Esophagus squamous epithelium (tissue), 5 donors: Measurements from ENCODE around the gene MBLAC1. TPM values are rescaled to one million over a fixed set of nuclear protein-coding genes. Genes with fewer than 3 reads are reported as not detected.

Experiments
- DNase-seq: peaks from one replicate; lab custom pipeline; 2025; lab: John Stamatoyannopoulos, UW
- H3K27ac ChIP-seq, 4 donors: fragments of 200-600 bp; sonication (generic); one replicate each; pipeline ENCODE4 v1.5.1; 2016 to 2019; ENCODE audit warnings: mild to moderate bottlenecking in 1 of 4
- H3K27me3 ChIP-seq, 4 donors: fragments of 200-600 bp; sonication (generic); 1 replicate in 3 of 4; 2 replicates in 1 of 4; pipeline versions ENCODE4 v1.5.1 to v1.6.0; 2017 to 2021; ENCODE audit warnings: antibody characterized with exemption in 1 of 4
- H3K36me3 ChIP-seq, 3 donors: fragments of 200-600 bp; sonication (generic); one replicate each; pipeline ENCODE4 v1.5.1; 2016 to 2019
- H3K4me1 ChIP-seq, 3 donors: fragments of 200-600 bp; sonication (generic); one replicate each; pipeline ENCODE4 v1.5.1; 2017 to 2019
- H3K4me3 ChIP-seq, 4 donors: fragments of 200-600 bp; sonication (generic); 1 replicate in 3 of 4; 2 replicates in 1 of 4; pipeline ENCODE4 v1.5.1; 2016 to 2019; ENCODE audit warnings: mild to moderate bottlenecking in 2 of 4, moderate library complexity in 1 of 4
- H3K9me3 ChIP-seq, 3 donors: fragments of 200-600 bp; sonication (generic); one replicate each; pipeline ENCODE4 v1.5.1; 2016 to 2019
- CTCF ChIP-seq, 6 experiments: fragments of 450-650 bp in 4 of 6; fragments of 200-600 bp in 2 of 6; sonication (generic) in 2 of 6; IDR thresholded peaks; one replicate each; pipeline ENCODE4 v1.5.1; 2016 to 2019; ENCODE audit warnings: antibody characterized with exemption in 6 of 6, mild to moderate bottlenecking in 4 of 6, moderate library complexity in 4 of 6
- POLR2A ChIP-seq, 4 donors: fragments of 450-650 bp; IDR thresholded peaks; one replicate each; pipeline ENCODE4 v1.6.1; 2017; ENCODE audit warnings: antibody characterized with exemption in 4 of 4, mild to moderate bottlenecking in 4 of 4, moderate library complexity in 3 of 4
- WGBS, 2 donors: methylation state at CpG; one replicate each; pipeline ENCODE4 v1.1.5; 2018; 5-methylcytosine and 5-hydroxymethylcytosine counted together
- intact Hi-C: fragments of 100-400 bp; cut with DNase I; formaldehyde crosslinking; loops from one replicate; pipeline ENCODE4 v1.15.0; 2022
- total RNA-seq, 4 donors: library from RNA; depleted of rRNA; stranded (reverse); fragments of >200 nt; gene quantifications; one replicate each; pipeline ENCODE4 v1.1.0, GENCODE V29; 2016
- donor health status: DM: yes; HTN: yes; CAD: no.

Gene MBLAC1
- total RNA-seq, 4 donors from 2014 or later = 2.1 to 6.7 (median 2.9) TPM

DNA sequence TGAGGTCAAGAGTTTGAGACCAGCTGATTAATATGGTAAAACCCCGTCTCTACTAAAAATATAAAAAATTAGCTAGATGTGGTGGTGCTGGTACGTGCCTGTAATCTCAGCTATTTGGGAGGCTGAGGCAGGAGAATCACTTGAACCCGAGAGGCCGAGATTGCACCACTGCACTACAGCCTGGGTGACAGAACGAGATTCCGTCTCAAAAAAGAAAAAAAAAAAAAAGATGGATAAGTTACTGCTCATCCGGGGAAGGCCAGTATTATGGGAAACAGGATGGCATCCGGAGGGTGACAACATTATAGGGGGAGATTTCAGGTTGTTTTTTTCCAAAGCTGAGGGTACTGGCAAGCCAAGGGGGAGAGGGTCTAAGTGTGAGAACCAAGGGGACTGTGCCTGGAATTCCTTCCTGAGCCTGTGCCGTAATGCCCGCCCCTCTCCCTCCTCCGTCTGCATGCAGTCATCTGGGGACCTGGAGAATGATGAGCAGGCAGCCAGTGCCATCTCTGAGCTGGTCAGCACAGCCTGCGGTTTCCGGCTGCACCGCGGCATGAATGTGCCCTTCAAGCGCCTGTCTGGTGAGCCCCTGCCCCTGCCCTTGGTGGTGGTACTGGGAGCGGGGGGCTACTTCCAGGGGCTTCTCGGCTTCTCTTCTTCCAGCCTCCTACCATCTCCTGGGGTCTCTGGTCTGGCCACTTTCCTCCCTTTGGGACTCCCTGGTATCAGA, 26.3 kb downstream of the MBLAC1 start:
- DNase-seq = no peak
- Histone ChIP-seq H3K36me3 (peaks cover 14 to 61% (median 22%) of the 10 kb centered on the region in 3 donors), H3K4me1 (peaks cover 18 to 86% (median 39%) of the 10 kb centered on the region in 3 donors), H3K27me3 (no peaks in the 10 kb centered on the region), H3K4me3 (no peak overlapping the region), H3K9me3 (no peaks in the 10 kb centered on the region), H3K27ac (peak overlapping the region in 2 of 4 donors; percentile 5 to 9)
- TF ChIP-seq POLR2A (IDR thresholded peaks at IDR 0.05) (no peak), CTCF (IDR thresholded peaks at IDR 0.05) (no peak)
- 81 to 85% methylated on average over 10 to 12 of the region's 18 CpGs for WGBS, 2 donors
- intact Hi-C loops = no loop called here

- Histone ChIP-seq H3K36me3 (peaks cover 14 to 61% (median 22%) of the 10 kb centered on the region in 3 donors), H3K4me1 (peaks cover 15 to 87% (median 39%) of the 10 kb centered on the region in 3 donors), H3K27me3 (no peaks in the 10 kb centered on the region), H3K9me3 (no peaks in the 10 kb centered on the region), H3K4me3 (no peak overlapping the region), H3K27ac (no peak overlapping the region)
- WGBS, 2 donors = 46 to 64% methylated on average over 3 to 7 of the region's 16 CpGs
- no peak for DNase-seq
- intact Hi-C loops = no loop called here
- no peak for TF ChIP-seq POLR2A (IDR thresholded peaks at IDR 0.05)
- no peak for TF ChIP-seq CTCF (IDR thresholded peaks at IDR 0.05)
Measured at GRCh38 chr7:100153708-100154535, 27.2 kb downstream of the MBLAC1 start.

DNA sequence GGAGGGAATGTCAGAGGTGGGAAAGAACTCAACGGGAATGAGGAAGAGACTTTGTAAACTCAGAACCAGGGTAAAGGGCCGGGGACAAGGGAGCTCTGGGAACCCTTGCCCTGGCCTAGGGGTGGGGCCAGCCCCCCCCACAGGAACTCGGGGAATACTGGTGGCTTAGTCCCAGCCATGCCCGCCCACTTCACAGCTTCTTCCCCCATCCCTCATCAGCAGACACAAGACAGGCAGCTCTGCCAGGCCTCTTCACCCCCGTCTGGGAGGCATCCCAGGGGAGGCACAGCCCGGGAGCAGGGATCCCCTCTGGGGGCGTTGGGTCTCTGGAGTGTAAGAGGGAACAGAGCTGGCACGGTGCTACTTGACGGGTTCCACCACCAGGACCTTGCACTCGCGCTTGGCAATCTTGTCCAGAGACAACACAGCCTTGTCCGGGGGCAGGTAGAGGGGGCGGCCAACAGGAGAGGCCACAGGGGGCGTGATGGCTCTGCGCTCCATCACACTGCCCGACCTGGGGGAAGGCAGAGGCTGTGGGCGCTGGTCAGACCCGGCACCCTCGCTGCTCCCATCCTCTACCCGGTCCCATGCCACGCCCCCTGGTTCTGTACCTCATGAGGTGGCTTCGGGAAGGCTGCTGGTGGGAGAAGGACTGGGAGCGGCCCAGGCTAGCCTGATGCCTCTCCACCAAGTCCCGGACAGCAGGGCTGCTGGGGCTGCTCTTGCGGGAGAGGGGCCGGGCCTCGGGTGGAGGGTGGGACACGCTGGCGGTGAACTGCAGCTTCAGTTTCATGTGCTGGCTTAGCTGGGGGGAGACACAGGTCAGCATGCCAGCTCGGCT, 28.1 kb downstream of the MBLAC1 start:
- DNase-seq = no peak
- no peak for TF ChIP-seq CTCF (IDR thresholded peaks at IDR 0.05)
- no peak for TF ChIP-seq POLR2A (IDR thresholded peaks at IDR 0.05)
- Histone ChIP-seq H3K9me3 (no peaks in the 10 kb centered on the region), H3K4me1 (peaks cover 15 to 83% (median 38%) of the 10 kb centered on the region in 3 donors), H3K27me3 (no peaks in the 10 kb centered on the region), H3K4me3 (no peak overlapping the region), H3K36me3 (peaks cover 14 to 61% (median 22%) of the 10 kb centered on the region in 3 donors), H3K27ac (peak overlapping the region in 1 of 4 donors; percentile 21)
- 27 to 63% methylated on average over 2 to 5 of the region's 30 CpGs for WGBS, 2 donors
- intact Hi-C loops = no loop called here

- H3K4me3 ChIP-seq = no peak overlapping the region
- 80 to 92% methylated on average over 11 to 15 of the region's 20 CpGs for WGBS, 2 donors
- H3K9me3 ChIP-seq = no peaks in the 10 kb centered on the region
- peaks cover 15 to 74% (median 29%) of the 10 kb centered on the region in 3 donors for H3K4me1 ChIP-seq
- peaks cover 14 to 61% (median 22%) of the 10 kb centered on the region in 3 donors for H3K36me3 ChIP-seq
- H3K27me3 ChIP-seq = no peaks in the 10 kb centered on the region
- no peak for DNase-seq
- H3K27ac ChIP-seq = no peak overlapping the region
- intact Hi-C loops = no loop called here
- TF ChIP-seq CTCF (IDR thresholded peaks at IDR 0.05) (no peak), POLR2A (IDR thresholded peaks at IDR 0.05) (no peak)
Measured at GRCh38 chr7:100155553-100156317, 29.0 kb downstream of the MBLAC1 start.
